ENCODE results near the gene SSH3.
A peak's percentile ranks its signal among the peaks of the same experiment; 100 is the strongest.

The SSH3 gene

DNA sequence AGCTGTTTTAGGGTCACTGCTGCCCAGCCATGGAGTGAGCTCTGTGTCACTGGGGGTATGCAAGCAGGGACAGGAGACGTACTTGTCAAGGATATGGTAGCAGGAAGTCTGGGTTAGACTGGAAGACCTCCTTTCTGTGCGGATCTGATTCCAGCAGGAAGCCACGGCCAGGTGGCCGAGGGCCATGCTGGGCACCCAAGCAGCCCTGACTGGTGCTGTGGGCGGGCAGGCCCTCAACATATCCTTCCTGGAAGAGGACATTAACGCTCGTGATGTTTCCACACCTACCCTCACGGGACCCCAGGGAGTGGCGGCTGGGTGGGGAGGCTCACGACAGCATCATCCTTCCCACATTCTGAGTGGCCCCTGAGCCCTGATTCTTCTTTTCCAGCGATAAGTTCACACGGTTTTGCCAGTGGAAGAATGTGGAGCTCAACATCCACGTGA is 23.0 kb upstream of the SSH3 start:
- peak; percentile 11 for DNase-seq

DNA sequence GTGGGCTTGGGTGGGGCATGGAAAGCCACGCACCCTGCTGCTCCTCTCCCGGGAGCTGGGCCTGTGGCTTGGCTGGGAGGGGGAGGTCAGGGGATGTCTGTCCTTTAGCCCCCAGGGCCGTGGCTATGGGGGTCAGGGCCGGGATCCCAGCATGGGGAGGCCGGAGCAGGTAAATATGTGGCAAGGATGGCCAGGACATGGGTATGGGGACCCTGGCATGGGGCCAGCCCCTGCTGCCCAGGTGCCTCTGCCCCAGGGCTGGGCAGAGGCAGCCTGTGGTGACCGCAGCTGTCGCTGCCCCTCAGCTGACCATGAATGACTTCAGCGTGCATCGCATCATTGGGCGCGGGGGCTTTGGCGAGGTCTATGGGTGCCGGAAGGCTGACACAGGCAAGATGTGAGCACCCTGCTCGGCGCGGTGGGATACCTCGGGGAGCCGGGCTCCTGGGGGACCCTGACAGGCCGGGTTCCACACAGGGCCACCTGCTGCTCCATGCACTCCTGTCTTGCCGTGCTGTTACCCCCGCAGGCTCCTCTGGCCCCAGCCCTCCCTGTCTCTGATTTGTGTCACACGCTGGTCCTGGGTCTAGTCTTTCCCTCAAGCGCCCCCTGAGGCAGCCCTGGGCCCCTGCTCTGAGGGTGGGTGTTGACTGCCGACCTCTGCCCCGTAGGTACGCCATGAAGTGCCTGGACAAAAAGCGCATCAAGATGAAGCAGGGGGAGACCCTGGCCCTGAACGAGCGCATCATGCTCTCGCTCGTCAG is 22.4 kb upstream of the SSH3 start:
- peak; percentile 13 for DNase-seq

DNA sequence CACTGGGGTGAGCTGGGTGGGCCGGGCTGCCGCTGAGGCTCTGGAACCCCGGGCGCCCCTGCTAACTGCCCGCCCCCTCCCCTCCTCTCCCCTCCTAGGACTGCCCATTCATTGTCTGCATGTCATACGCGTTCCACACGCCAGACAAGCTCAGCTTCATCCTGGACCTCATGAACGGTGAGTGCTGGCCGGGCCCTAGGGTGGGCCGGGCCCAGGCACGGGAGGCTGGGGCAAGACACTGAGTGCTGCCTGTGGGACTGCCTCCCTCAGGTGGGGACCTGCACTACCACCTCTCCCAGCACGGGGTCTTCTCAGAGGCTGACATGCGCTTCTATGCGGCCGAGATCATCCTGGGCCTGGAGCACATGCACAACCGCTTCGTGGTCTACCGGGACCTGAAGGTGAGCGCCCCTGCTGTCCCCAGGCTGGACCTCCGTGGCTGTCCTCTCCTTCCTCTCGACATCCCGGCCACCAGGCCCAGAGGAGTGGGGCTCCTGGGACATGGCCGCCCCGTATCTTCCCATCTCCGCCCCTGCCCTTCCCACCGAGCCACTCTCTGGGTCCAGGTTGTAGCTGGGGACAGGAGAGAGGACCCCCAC is 21.7 kb upstream of the SSH3 start:
- peak; percentile 8 for DNase-seq

DNA sequence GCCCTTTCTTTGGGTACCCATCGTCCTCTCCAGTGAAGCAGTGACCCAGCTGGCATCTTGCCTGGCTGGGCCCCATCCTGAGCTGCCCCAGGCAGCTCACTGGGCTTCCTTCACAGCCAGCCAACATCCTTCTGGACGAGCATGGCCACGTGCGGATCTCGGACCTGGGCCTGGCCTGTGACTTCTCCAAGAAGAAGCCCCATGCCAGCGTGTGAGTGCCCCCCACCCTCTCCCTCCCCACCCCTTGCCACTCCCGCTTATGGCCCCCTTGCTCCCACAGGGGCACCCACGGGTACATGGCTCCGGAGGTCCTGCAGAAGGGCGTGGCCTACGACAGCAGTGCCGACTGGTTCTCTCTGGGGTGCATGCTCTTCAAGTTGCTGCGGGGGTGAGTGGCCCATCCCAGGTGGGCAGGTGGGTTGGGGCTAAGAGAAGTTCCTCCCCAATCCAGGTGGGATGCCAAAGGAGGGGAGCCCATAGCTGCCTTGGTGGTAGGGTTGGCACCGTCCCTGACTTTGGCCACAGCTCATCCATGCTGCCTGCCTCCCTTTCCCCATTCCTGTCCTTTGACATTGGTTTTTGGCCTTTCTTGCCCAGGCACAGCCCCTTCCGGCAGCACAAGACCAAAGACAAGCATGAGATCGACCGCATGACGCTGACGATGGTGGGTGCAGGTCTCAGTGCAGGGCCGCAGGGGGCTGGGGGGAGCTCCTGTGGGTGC is 21.0 kb upstream of the SSH3 start:
- no peak for DNase-seq

DNA sequence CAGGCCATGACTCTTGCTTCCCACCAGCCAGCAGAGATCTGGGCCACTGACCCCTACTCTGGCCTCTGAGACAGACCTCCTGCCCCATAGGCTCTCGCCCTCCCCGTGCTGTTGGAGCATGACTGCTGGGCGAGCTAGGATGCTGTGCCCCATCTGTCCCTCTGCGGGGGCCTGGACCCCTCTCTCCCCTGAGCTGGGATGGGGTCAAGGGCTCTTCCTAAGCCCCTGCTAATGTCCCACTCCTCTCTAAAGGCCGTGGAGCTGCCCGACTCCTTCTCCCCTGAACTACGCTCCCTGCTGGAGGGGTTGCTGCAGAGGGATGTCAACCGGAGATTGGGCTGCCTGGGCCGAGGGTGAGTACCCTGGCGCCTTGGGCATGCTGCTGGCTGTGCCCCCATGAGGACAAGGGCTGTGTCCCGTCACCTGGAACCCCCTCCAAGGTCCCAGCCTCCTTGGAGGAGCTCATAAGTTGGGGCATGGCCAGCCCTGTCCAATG is 20.4 kb upstream of the SSH3 start:
- DNase-seq, result no peak

DNA sequence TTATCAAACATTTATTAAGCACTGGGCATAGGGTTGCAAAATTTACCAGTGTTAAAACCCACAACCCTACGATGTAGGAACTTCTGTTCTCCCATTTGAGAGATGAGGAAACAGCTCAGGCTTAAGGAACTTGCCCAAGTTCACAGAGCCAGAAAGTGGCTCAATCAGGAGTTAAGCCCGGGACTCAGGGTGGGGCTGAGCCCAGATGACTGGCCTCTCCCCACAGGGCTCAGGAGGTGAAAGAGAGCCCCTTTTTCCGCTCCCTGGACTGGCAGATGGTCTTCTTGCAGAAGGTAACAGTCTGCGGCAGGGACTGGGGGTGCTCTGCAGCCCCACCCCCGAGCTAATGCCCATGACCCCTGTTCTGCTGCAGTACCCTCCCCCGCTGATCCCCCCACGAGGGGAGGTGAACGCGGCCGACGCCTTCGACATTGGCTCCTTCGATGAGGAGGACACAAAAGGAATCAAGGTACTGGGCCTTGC is 19.8 kb upstream of the SSH3 start:
- DNase-seq, result peak; percentile 58

DNA sequence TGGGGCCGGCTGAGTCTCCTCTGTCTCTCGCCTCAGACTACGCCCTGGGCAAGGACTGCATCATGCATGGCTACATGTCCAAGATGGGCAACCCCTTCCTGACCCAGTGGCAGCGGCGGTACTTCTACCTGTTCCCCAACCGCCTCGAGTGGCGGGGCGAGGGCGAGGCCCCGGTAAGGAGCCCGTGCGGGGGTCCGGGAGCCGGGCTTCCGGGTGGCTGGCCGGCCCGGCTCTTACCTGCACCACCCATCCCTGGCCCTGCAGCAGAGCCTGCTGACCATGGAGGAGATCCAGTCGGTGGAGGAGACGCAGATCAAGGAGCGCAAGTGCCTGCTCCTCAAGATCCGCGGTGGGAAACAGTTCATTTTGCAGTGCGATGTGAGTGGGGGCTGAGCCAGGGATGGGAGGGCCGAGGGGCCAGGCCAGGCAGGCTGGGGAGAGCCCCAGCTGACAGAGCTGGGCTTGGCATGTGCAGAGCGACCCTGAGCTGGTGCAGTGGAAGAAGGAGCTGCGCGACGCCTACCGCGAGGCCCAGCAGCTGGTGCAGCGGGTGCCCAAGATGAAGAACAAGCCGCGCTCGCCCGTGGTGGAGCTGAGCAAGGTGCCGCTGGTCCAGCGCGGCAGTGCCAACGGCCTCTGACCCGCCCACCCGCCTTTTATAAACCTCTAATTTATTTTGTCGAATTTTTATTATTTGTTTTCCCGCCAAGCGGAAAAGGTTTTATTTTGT is 18.4 kb upstream of the SSH3 start:
- no peak for DNase-seq

DNA sequence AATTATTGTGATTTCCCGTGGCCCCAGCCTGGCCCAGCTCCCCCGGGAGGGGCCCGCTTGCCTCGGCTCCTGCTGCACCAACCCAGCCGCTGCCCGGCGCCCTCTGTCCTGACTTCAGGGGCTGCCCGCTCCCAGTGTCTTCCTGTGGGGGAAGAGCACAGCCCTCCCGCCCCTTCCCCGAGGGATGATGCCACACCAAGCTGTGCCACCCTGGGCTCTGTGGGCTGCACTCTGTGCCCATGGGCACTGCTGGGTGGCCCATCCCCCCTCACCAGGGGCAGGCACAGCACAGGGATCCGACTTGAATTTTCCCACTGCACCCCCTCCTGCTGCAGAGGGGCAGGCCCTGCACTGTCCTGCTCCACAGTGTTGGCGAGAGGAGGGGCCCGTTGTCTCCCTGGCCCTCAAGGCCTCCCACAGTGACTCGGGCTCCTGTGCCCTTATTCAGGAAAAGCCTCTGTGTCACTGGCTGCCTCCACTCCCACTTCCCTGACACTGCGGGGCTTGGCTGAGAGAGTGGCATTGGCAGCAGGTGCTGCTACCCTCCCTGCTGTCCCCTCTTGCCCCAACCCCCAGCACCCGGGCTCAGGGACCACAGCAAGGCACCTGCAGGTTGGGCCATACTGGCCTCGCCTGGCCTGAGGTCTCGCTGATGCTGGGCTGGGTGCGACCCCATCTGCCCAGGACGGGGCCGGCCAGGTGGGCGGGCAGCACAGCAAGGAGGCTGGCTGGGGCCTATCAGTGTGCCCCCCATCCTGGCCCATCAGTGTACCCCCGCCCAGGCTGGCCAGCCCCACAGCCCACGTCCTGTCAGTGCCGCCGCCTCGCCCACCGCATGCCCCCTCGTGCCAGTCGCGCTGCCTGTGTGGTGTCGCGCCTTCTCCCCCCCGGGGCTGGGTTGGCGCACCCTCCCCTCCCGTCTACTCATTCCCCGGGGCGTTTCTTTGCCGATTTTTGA is 17.5 kb upstream of the SSH3 start:
- peak; percentile 47 for DNase-seq

DNA sequence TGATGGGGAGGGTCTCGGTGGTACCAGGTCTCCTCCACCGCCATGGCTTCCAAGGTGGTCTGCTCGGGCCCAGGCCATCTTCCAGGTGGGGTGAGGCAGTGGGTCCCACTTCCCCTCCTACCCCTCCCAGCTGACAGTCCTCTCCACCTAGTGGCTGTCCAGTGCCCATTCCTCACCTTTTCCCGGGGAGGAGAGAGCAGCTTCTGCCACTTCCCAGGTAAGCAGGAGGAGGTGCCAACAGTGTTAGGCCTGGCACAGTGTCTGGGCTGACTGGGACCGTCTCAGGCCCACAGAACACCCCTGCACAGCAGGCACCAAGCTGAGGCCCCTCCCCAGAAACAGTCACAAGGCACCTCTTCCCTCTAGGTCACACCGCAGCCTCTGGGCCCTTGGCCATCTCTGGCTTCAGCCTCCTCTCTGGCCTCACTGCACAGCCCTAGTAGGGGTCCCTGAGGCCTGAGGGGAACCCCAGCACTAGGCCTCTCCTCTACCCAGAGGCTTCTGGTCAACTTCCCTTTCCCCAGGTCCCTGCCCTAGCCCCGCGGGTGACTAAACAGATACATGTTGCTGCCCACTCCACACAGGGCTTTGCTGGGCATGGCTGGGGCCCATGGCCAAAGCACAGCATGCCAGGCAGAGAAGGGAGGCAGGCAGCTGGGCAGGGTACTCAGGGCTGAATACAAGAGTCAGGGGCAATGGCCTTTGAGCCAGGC is 16.6 kb upstream of the SSH3 start:
- DNase-seq, result peak; percentile 69

DNA sequence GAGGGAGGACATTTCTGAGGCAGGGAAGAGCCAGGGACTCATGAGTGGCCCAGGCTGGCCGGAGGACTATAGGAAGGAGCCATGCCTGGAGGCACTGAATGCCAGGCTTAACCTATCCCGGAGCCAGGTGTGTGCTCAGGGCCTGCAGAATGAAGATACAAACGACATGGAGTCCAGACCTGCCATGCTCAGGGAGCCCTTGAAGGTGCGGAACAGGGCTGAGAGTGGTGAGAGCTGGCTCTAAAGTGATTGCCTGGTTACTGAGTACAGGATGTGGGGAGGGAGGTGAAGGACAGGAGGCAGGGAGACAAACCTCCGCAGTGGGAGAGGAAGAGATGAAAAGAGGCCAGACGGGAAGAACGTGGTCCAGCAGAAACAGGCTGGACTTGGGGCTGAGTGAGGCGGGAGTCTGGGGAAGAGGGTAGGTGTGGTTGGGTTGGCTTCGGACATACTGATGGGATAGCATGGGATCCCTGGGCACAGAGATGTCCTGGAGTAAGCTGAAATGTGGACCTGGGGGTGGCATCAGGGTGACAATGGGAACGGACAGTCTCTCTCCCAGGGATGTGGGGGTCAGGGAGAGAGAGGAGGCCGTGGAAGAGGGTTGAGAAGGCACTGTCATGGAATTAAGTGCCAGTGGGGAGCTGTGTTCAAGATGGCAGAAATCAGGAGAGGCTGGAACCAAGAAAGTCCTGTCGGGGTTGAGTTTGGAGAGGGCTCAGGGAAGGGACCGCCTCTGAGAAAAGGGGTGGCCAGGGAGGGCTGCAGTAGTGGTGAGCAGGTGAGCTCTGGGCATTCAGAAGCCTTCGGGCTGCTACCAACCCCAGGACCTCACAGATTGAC is 15.8 kb upstream of the SSH3 start:
- DNase-seq, result no peak

DNA sequence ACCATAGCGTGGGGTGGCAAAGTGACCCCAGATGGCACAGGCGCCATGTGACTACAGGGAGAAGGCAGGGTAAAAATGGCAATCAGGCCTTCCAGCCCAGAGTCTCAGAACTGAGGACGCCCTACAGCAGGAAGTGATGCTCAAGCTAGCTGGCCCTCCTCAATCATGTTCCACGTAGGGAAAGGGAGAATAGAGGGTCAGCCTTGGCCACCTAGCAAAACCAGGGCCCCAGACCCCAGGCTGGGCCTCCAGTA is 15.2 kb upstream of the SSH3 start:
- no peak for DNase-seq

DNA sequence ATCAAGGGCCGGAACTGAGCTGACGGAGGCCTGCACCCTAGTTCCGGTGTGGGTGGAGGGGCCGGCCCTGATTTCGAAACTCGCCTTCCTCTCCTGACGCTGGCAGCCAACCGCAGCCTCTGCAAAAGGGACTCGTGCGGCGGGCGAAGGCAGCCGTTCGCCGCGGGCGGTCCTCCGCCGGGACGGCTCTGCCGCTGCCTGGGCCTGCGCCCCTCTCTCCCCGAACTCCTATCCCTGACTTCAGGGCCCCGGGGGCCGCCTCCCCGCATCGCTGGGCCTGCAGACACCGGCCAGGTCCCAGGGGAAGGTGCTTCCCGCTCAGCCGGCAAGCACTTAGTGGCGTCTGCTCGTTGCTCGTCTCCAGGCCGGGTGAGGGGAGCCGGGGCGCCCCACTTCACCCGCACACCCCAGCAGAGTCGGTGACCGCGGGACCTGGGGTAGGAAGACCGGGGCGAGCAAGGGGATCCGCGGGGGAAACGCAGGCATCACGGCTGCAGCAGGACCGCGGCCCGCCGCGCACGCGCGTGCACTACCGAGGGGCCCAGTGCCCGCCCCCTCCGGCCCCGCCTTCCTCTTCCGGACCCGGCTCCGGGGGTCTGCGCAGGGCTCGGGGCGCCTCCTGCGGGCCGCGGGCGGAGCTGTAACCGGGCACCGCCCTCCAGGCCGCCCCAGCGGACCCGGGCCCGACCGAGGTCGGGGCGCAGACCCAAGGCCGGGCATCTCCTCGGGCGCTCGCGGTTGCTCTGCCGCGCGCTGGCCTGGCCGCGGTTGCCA is 14.7 kb upstream of the SSH3 start:
- DNase-seq, result peak; percentile 92

DNA sequence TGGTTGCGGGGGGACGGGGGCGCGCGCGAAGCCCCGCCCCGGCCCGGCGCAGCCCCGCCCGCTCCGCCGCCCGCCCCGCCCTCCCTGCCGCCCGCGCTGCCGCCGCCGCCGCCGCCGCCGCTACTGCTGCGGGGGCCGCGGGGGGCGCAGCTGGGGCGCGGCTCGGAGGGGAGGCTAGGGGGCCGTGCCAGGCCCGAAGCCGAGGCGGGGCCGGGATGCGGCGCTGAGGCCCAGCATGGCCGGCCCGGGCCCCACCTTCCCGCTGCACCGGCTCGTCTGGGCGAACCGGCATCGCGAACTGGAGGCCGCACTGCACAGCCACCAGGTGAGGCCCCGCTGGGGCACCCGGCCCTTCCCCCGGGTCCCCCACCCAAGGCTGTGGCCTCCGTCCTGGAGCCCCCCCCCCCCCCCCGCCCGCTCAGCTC is 14.1 kb upstream of the SSH3 start, which contains the start of gene ANKRD13D:
ANKRD13D (plus strand) TSS at position 78 of the 425 bp plus-strand sequence; CDS start at position 236, 158 bp downstream.
- DNase-seq, result no peak

DNA sequence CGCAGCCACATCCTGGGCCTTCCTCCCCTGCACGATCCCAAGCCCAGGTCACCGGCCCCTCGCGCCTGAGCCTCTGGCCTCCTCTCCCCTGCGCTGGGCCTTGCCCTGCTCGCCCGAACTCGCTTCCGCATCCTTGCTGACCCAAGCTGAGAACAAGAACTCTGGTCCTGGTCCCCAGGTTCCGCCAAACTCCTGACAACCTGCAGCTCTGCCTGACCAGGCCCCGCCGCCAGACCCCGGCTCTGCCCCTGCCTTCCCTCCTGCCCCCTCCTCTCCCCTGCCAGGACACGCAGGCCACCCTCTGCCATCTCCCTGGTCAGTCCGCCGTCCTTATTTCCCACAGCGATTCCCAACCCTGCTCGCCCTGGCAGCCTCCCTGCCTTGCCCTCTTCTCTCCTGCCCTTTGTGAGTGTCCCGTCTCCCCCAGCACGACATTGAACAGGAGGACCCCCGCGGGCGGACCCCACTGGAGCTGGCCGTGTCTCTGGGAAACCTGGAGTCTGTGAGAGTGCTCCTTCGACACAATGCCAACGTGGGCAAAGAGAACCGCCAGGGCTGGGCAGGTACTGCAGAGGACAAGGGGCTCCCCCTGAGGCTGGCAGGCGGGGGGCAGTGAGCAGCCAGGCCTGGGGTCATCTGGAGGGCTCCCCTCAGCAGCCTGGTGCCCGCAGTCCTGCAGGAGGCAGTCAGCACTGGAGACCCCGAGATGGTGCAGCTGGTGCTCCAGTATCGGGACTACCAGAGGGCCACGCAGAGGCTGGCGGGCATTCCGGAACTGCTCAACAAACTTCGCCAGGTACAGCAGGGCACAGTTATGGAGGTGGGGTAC is 13.5 kb upstream of the SSH3 start:
- no peak for DNase-seq

DNA sequence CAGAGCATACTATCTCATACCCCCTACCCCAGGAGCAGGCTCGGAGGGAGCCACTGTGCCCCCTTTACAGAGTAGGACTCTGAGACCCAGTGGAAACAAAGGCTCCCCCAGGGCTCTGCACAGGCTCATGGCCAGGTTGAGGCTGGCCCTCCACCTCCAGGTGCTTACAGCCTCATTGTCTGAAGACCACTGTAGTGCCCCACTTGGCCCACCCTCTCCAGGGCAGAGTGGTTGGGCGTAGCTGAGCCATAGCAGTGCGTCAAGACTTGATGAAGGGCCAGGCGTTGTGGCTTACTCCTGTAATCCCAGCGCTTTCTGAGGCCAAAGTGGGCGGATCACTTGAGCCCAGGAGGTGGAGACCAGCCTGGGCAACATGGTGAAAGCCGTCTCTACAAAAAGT is 12.5 kb upstream of the SSH3 start:
- DNase-seq, result no peak

DNA sequence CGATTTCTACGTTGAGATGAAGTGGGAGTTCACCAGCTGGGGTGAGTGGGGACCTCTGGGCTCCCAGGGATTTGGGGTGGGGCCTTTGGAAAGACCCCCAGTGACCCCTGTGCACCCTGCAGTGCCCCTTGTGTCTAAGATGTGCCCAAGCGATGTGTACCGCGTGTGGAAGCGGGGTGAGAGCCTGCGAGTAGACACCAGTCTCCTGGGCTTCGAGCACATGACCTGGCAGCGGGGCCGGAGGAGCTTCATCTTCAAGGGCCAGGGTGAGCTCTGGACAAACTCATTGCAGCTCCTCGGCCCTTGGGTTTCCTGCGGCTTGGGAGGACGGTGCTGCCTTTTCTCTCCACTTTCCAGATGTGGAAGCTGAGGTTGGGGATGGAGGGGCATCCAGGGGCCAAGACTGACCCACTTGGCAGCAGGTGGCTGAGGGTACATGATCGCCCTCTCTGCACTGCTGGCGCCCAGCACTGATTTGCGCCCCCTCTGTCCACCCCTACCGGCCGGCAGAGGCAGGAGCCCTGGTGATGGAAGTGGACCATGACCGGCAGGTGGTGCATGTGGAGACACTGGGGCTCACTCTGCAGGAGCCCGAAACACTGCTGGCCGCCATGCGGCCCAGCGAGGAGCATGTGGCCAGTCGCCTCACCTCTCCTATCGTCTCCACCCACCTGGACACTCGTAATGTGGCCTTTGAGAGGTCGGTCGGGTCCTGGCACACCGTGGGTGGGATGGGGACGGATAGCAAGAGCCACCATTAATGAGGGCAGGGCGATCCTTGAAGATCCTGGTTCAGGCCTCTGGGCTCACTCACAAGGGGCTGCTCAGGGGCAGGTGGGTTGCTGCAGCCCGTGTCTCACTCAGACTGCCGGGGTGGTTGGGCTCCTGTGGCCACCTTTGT is 11.6 kb upstream of the SSH3 start:
- no peak for DNase-seq

DNA sequence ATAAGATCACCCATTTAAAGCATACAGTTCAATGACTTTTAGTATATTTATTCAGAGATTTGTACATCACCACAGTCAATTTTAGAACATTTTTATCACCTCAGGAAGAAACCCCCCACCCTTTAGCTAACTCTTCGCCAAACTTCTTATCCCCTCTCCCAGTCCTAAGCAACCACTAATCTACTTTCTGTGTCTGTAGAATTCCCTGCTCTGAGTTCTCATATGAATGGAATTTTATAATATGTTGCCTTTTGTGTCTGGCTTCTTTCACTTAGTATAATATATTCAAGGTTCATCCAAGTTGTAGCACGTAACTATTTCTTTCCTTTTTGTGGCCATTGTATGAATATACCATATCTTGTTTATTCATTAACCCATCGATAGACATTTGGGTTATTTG is 10.7 kb upstream of the SSH3 start:
- DNase-seq, result no peak
